ENCODE results near the gene SERPINA10. TPM values are rescaled to one million over a fixed set of nuclear protein-coding genes. Genes with fewer than 3 reads are reported as not detected.

SERPINA10 gene
- total and polyA plus RNA-seq, 2 of the 13 experiments (the other 11 are each of a cell fraction or from before 2014, with no cell fraction given), result 20.1 to 20.2 TPM

DNA sequence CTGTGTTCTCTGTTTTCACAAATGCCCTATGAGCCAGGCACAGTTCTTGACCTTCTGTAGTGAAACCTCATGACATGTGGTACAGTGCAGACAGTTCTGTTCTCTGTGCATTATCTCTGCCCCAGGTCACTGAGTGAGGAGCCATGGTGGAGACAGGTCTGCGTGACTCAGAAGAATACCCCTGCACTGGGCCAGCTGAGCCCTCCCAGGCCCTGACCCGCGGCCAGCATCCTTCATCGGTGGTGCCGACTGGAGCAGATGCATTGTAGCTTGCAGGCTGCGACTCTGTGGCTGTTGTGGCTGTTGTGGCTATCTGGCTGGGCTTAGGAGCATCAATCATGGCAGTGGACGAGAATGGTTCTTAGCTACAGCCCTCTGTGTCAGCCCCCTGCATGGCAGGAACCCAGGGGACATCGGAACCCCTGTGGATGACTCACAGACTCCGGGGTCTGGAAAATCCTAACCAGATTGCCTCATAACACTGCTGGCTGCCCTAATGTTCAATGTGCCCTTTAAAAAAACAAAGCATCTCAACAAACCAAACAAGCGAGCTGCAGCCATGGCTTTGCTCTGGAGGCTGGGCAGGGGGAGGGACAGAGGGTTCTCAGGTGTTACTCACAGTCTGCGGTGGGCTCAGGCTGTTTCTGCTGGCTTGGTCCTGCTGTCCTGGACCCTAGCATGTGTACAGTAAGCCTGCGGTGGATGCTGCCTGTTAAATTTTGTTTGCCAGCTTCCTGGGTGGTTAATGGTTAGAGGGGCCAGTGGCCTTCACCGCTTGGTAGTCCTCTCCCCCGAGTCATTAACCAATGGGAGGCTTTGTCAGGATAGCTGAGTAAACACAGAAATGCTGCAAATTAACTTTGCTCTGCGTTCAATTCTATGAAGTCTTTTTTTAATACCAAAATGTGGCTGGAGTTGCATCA is 29.8 kb upstream of the SERPINA10 start, which contains the start of gene SERPINA6 (continued):
- TF ChIP-seq MLX (CRISPR knock-in tag; IDR thresholded peaks at IDR 0.05) (no peak), SMC3 (IDR thresholded peaks at IDR 0.05; ENCODE audit: low read length) (0 out of 2 replicates have a peak, but pooled peaks have one; percentile 9), PLSCR1 (CRISPR knock-in tag; IDR thresholded peaks at IDR 0.05; ENCODE audit: borderline replicate concordance) (no peak), ZFP37 (CRISPR knock-in tag; IDR thresholded peaks at IDR 0.05; ENCODE audit: borderline replicate concordance) (no peak), HNF4G (IDR thresholded peaks at IDR 0.05; ENCODE audit: borderline replicate concordance, low read depth, low read length) (peak; percentile 45; the same call in 1 of the 2 replicates), HNF4G (CRISPR knock-in tag; IDR thresholded peaks at IDR 0.05; ENCODE audit: borderline replicate concordance, low read depth) (peak; percentile 20; the same call in 1 of the 2 replicates), HMGA1 (CRISPR knock-in tag; conservative IDR thresholded peaks at IDR 0.05) (no peak), DNMT1 (CRISPR knock-in tag; IDR thresholded peaks at IDR 0.05) (no peak), ZFP91 (CRISPR knock-in tag; IDR thresholded peaks at IDR 0.05; ENCODE audit: borderline replicate concordance) (peak; percentile 84; the same call in 1 of the 2 replicates), MAX (IDR thresholded peaks at IDR 0.05) (peak; percentile 61), HDAC1 (CRISPR knock-in tag; IDR thresholded peaks at IDR 0.05) (peak; percentile 17; the same call in 1 of the 2 replicates), TBL1XR1 (IDR thresholded peaks at IDR 0.05; ENCODE audit: borderline replicate concordance, low read length, partially characterized antibody) (no peak), NKX3-1 (CRISPR knock-in tag; IDR thresholded peaks at IDR 0.05) (0 out of 2 replicates have a peak, but pooled peaks have one; percentile 32), ZBTB44 (CRISPR knock-in tag; IDR thresholded peaks at IDR 0.05) (no peak), ZNF784 (CRISPR knock-in tag; IDR thresholded peaks at IDR 0.05; ENCODE audit: borderline replicate concordance) (no peak), ZNF484 (CRISPR knock-in tag; IDR thresholded peaks at IDR 0.05; ENCODE audit: borderline replicate concordance, low read depth) (no peak), CHD2 (IDR thresholded peaks at IDR 0.05; ENCODE audit: low read depth, low read length) (no peak)
- TF ChIP-seq, protein P1, sequence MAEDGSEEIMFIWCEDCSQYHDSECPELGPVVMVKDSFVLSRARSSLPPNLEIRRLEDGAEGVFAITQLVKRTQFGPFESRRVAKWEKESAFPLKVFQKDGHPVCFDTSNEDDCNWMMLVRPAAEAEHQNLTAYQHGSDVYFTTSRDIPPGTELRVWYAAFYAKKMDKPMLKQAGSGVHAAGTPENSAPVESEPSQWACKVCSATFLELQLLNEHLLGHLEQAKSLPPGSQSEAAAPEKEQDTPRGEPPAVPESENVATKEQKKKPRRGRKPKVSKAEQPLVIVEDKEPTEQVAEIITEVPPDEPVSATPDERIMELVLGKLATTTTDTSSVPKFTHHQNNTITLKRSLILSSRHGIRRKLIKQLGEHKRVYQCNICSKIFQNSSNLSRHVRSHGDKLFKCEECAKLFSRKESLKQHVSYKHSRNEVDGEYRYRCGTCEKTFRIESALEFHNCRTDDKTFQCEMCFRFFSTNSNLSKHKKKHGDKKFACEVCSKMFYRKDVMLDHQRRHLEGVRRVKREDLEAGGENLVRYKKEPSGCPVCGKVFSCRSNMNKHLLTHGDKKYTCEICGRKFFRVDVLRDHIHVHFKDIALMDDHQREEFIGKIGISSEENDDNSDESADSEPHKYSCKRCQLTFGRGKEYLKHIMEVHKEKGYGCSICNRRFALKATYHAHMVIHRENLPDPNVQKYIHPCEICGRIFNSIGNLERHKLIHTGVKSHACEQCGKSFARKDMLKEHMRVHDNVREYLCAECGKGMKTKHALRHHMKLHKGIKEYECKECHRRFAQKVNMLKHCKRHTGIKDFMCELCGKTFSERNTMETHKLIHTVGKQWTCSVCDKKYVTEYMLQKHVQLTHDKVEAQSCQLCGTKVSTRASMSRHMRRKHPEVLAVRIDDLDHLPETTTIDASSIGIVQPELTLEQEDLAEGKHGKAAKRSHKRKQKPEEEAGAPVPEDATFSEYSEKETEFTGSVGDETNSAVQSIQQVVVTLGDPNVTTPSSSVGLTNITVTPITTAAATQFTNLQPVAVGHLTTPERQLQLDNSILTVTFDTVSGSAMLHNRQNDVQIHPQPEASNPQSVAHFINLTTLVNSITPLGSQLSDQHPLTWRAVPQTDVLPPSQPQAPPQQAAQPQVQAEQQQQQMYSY (CRISPR knock-in tag; IDR thresholded peaks at IDR 0.05), result no peak

All from HepG2 (cell line).